ENCODE measurements around the gene CLEC3B.

Gene CLEC3B

DNA sequence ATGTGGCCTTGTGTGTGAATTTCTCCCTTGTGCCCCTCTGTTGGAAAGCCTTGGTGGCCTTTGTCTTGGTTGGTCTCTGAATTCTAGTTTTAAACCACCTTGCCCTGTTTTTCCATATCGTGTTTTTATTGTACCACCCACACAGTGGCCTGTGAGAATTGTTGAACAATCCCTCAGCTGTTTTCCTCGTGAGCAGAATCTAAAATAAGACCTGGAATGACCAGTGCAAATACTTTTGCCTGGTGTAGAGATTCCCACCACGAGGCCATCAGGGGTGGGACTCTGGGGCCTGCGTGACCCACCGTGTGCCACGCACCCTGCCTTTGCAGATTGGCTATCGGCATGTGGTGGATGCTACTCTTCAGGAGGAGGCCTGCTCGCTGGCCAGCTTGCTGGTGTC, 19.0 kb upstream of the CLEC3B start:
- no peak for DNase-seq

DNA sequence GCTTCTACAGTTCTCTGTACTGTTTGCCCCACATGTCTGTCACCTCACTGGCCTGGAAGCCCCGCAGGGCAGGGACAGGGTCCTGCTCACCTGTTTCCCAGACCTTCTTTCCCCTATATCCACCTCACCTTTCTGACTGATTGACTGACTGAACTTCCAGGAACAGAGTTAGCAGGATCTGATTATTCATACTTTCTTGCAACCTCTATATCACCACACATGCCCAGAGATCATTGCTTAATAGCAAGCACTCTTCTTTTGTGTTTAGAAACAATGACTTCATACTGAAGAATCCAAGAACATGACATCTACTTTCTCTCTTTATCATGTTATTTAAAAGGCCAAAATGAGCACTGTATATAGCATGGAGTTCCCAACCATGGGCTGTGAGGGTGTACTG, 18.0 kb upstream of the CLEC3B start:
- DNase-seq: no peak

DNA sequence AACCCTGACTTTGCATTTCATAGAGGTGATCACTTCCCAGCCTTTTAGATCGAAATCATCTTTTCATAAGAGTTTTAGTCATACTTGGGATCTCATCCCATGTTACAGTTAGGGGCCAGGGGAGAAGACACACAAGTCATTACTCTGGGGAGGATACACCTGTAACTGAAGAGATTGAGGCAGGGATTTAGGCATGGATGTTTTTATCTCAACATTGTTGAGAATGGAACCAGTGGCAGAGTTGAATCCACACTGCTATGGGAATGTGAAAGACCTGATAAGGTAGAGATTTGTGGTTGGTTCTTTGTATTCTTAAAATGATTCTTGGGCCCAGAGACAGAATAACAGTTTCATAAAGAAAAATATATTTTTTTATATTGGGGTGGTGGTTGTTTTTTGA, 16.2 kb upstream of the CLEC3B start:
- DNase-seq: no peak

DNA sequence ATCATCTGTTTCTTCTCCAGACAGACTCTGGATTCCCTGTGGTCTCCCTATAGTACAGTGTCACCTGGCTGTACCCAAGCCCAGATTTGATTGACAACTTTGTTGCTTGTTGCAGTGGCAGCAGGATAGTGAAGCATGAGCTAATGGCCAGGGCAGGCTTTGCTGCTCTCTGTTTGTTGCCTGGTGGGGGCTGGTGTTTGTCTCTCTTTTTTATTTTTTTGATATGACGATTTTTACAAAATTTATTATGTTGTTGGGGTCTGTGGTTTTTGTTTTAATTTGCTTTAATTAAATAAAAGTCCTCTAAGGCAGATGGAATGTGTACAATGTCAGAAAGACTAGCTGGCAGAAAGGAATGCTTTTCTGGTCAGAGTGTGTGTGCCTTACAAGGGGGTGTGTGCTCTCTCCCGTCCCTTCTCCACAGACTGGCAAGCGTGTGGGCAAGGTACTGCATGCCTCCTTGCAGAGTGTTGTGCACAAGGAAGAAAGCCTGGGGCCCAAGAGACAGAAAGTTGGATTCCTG, 15.2 kb upstream of the CLEC3B start:
- no peak for DNase-seq

DNA sequence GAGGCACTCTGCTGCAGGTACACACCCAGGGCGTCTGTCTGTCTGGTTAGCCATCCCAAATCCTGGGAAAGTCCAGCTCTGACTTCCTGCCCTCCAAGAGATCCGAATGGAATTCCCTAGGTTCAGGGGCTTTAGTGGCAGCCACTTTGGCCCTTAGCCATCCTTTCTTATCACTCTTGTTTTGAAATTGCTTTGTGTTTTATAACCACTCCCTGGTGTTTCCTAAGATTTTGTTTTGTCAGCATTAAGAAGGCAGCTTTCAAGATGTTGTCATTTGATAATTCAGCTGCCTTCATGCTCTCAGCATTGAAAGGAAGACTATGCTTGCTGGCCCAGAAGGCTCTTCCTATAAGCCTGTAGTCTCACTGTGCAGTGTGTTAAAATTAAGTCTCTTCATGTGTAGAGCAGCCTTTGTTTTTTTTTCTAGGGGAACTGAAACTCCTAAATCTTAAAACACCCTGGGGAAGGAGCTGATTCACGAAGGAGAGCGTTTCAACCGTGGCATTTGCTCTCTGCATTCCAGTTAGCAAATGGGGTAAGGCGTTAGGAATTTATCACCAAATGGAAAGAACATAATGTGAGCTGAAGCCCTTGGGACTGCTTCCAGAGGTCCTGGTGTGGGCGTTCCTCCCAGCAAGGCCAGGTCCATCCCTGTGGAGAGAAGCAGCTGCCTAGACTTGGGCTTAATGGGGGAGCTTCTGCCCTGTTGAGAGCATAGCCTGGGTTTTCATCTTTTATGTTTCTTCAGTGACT, 14.2 kb upstream of the CLEC3B start:
- DNase-seq: no peak

DNA sequence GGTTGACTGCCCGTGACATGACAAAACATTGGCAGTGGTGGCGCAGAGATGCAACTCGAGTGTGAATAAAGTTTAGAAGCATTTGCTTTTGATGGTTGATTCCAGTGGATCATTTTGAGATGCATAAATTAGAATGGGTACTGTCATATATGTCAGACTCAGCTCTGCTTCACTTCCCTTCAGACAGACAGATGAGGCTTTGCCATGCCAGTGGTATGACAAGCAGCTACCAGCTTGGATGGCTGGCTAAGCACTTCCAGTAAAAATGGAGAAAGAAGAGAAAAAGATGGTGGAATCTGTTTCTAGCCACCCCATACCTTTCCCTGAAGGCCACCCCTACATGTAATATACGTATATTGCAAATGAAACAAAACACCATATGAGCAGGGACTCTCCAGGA, 13.5 kb upstream of the CLEC3B start:
- no peak for DNase-seq

DNA sequence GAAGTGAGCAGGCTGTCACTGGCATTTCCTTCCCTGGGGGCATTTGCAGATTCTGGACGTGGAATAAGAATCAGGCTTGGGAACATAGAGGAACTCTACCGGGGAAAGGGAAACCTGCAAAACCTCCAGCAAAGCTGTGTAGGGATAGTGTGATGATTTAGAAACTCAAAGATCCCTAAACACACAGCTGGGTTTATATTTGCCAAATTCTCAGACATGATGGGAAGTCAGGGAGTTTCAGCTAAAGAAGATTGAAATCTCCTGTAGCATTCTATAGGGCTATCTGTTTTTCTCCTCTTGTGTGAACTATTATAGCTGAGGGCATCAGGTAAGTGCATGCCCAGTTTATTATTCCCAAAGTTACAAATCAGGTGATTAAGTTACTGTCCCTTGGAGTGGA, 9.2 kb upstream of the CLEC3B start:
- DNase-seq: no peak

DNA sequence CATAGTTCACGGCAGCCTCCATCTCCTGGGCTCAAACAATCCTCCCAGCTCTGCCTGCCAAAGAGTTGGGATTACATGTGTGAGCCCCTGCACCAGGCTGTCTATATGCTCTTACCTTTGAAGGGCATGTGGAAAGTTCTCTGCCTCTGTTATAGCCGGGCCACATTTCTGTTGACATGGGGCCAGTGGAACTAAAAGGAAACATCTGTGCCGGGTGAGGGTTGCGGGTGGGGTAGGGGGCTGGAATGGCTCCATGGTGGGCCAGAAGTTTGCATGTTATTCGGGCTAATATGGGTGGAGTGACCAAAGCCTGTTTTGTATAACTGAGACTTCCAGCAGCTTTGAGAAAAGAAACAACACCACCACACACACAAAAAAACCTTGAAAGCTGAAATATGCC, 8.3 kb upstream of the CLEC3B start:
- no peak for DNase-seq

DNA sequence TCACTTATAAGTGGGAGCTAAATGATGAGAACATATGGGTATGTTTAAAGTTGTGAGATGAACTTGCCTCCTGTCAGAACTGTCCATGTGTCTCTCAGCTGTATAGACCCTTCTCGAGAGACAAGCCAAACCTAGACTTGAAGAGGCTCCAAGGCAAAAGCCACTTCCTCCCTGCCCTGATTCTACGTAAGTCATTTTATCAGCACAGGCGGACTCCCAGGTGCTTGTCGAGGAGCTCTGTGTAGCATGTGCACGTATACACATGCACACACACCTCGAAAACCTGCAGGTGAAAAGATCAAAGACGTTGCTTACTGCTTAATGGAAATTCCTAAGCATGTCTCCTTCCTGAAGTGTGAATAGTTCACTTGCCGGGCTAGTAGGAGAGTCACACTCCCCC, 5.6 kb upstream of the CLEC3B start:
- DNase-seq: no peak

DNA sequence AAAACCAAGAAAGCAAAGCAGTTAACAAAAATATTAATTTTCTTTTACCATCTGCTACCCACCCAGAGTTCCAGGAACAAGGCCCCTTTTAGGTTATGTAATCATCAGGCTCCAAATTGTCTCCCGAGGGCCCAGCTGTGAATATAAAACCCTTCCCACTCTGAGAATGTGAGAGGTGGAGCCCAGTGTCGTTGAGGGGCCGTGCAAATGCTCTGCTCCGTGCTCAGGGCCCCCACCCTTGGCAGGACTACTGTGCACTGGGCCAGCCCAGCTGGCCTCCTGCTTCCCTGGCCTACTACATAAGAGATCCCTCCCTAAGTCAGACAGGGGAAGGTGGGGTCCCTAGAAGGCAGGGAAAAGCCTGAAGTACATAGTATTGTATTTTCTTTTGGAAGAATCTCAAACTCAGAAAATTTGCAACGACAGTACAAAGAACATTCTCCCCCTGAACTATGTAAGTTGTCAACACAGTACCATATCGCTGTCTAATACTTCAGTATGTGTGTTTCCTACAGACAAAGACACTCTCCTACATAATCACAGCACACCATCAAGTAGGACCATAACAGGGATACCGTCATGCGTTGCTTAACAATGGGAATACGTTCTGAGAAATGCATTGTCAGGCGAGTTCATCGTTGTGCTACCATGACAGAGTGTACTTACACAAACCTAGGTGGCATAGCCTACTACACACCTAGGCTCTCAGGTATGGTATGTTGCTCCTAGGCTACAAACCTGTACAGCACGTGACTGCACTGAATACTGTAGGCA, 4.4 kb upstream of the CLEC3B start:
- DNase-seq: no peak

DNA sequence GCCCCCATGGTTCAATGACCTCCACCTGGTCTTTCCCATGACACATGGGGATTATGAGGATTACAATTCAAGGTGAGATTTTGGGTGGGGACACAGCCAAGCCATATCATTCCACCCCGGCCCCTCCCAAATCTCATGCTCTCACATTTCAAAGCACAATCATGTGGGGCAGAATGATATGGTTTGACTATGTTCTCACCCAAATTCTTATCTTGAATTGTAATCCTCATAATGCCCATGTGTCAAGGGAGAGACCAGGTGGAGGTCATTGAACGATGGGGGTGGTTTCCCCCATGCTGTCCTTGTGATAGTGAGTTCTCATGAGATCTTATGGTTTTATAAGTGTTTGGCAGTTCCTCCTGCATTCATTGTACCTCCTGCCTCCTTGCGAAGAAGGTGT, 2.4 kb upstream of the CLEC3B start:
- no peak for DNase-seq

DNA sequence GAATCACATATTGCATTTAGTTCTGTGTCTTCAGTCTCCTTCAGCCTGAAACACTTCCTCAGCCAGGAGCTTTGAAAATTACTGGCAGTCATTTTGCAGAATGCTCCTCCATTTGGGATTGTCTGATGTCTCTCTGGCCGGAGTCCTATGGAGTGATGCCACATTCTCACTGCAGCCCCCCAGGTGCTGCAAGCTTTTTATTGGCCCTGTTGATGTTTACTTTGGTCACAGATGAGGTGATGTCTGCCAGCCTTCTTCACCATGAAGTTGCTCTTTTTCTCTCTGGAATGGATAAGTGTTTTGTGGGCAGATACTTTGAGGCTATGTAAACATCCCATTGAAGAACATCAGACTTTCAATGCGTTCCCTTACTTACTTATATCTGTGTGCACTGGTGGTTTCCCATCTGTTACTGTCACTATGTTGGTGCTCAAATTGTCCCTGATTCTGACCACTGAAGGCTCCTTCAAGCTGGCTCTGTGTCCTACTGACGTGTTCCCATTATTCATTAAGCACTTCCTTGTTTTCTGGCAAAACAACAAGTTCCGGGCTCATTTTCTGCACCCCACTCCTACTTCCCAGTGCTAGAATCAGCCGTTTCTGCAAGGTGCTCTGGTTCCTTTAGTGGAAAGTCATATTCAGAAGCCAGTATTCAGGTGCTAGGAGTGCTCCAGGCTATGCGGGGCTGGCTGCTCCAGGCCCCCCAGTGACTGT, 1.4 kb upstream of the CLEC3B start:
- DNase-seq: no peak

DNA sequence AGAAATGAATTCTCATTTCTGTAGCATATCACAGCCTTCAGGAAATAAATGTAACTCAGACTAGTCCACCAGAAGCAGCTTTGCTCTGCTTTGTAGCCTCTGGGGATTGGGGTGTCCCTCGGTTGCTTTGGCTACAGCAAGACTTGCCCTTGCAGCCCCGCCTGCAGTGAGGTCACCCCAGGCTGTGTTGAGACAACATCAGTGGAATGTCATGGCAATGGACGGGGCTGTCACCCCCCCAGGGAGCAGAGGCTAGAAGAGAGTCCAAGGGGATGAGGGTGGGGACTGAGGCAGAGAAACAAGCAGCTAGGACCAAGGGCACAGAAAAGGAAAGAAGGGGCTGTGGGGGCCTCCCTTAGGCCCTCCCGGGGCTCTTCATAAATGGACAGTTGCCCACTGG, 854 bp downstream of the CLEC3B start:
- no peak for DNase-seq

DNA sequence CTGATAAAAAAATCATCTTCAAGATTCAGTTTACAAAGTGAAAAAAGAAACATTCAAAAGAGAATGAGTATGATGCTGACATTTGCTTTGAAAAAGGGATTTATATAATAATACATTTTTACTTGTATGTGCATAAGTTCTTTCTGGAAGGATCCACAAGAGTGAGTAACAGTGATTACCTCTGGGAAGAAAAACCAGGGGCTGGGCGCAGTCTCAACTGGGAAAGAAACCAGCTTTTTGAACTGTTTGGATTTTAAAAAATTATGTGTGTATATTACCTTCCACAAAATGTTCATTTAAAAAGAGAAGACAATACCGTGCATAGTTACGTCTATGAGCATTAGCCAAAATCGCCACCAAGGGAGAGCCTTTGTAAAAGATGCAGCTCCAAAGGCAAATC, 1.3 kb downstream of the CLEC3B start:
- no peak for DNase-seq

DNA sequence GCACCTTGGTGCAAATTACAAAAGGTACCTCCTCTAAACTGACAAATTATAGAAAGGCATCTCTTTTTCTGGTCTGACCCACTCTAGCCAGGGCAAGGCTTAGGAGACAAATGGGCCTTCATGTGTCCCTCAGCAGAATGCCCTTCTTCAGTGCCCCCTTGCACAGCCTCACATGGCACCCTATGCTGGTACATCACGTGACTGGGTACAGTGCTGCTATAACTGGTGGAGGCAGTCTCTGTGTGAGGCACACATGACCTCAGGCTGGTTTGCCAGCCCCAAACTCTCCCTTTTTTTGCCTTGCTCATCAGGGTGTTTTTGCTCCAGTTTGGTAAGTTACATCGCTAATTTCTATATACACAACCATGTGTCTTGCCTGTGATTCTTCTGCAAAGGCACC, 3.1 kb downstream of the CLEC3B start:
- DNase-seq: no peak

DNA sequence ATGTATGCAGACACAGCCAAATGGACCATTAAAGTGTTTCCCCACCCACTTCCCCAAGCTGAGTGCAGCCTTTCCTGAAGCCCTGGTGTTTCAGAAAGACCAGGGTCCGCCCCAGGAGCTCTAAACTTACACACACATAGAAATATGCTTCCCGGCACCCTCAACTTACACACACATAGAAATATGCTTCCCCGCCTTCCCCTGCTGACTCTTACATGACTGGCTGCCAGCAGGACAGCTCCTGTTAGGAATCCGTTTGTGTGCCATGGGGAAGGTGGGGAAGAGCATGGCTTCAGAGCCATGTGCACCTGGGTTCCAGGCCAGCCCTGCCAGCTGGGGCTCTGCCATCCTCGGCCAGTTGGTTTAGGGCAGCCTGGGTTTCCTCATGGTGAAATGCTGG, 3.6 kb downstream of the CLEC3B start:
- no peak for DNase-seq

DNA sequence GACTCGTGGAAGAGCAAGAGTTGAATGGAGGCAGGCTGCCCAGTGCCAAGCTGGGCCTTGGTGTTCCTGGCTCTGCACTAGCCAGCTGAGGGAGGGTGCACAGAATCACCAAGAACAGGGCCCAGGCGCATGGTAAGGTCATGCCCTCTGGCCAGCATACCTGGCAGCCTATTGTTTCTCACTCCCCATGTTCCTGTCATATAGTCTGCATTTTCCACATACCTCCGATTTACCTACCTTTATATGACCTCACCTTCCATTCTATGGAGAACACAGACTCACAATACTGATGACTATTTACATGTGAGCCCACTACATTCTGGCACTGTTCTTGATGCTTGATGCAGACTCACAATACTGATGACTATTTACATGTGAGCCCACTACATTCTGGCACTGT, 5.4 kb downstream of the CLEC3B start:
- no peak for DNase-seq

DNA sequence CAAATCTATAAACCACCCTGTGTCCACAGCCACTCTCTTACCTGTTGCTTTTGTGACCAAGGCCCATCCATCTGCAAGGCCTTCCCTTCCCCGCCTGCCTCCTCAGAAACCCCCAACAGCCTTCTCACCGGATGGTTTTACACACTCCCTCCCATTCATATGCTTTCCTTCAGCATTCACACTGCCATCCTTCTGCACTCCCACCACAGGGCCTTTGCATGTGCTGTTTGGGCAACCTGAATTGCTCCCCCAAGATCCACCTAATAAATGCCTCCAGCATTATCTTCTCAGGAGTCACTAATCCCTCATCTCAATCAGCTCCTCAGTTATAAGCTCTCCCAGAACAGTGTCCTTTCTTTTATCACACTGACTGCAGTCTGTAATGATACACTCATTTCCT, 6.0 kb downstream of the CLEC3B start:
- no peak for DNase-seq

DNA sequence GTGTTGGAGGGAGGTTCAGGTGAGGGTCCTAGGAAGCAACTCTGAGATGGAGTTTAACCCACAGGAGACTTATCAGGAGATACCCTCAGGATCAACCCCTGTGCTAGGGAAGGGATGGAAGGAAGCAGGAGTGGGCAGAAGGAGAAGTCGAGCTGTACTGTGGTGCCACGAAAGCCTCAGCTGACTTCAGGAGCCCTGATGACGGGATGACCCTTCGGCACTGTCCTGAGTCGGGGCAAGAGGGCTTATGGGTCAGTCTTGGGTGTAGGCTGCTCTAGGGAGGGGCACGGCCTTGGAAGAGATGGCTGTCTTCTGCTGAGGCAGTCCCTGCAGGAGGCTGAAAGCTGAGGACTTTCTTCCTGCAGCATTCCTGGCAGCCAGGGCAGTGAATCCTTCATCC, 7.7 kb downstream of the CLEC3B start:
- DNase-seq: no peak

DNA sequence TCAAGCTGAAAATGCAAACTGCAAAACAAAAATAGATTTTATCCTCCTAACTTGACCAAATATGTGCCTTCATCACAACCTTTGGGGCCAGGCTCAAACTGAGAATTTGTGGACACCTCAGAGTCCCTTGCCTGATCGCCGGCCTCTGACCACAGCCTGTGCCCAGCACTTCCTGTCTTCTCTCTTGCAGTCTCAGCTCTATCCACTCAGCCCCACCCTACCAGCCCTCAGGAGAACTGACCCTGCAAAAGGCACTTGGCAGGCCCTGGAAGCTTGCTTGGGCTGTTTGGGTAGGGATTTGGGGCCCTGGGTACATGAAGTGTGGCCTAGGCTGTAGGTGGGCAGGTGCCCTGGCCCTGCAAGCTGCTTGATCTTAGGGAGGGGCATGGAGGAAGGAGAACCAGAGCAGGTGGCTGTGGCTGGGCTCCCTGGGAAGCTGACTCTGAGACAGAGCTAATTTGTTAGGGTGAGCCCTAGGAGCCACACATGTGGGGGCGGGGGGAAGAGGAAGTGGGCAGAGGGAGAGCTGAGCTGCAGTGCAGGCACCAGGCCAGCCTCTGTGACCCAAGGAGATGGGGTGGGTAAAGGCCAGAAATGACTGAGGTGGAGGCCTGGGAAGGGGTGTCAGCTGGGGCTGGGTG, 8.6 kb downstream of the CLEC3B start:
- DNase-seq: peak; percentile 20

DNA sequence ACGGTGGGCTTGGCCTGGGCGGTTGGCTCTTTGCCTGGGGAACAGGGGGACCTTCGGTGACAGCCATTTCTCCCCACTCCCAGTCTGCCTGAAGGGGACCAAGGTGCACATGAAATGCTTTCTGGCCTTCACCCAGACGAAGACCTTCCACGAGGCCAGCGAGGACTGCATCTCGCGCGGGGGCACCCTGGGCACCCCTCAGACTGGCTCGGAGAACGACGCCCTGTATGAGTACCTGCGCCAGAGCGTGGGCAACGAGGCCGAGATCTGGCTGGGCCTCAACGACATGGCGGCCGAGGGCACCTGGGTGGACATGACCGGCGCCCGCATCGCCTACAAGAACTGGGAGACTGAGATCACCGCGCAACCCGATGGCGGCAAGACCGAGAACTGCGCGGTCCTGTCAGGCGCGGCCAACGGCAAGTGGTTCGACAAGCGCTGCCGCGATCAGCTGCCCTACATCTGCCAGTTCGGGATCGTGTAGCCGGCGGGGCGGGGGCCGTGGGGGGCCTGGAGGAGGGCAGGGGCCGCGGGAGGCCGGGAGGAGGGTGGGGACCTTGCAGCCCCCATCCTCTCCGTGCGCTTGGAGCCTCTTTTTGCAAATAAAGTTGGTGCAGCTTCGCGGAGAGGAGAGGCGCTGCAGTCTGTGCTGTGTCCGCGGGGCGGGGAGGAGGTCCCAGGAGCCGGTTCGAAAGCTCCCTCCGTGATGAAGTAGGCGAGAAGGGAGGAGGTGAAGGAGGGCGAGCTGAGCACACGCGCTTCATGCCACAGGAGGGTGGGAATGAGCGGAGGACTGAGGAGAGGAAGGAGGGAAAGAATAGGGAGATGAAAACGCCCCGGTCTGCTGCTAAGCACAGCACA, 9.6 kb downstream of the CLEC3B start:
- DNase-seq: peak; percentile 6

DNA sequence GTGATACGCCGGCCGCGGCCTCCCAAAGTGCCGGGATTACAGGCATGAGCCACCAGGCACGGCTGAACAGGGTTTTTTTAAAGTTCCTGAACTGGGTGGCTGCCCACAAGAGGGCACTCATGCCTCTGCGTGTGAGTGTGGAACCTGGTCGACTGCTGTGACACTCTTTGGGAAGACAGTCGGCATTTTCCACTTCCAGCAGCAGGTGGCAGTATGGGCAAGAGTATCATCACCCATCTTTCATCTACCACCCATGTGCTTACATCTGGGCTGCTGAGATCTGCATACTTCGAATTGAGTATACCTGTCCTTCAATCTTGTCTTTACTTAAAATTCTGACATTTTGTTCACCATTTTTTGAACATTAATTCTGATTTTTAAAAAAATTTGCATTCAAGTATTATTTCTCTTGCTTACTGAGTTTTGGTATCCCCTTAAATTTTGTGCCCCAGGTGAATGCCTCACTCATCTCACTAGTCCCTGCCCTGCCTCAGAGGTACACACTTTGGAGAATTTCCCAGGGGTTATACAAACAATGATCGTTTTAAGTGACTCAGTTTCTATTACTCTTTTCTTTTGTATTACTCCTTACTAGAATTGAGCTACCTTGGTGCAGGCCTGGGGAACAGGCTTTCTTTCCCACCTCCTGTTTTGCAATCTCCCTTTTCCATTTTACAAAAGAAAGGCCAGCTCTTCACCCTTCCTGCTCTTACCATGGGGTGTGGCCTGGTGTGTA, 11.8 kb downstream of the CLEC3B start:
- peak; percentile 84 for DNase-seq
